ENCODE data around the gene ACER3.

The ACER3 gene

DNA sequence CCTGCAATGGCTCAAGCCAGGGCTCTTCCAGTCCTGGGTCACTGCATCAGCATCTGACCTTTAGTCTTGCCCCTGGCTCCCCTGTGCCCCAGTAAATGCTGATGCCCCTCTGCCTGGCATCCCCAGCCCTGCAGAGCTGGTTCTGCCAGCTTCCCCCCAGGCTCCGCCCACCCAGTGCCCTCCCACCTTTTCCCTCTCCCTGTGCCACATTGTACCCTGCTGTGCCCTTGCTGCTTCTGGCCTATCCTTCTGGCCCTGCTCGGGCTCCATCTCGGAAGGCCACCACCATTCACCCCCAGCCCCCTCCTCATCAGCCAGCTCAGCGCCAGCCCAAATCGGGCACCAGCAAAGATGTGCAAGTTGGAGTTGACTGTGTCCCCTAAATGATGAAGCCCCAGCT lies 213.5 kb downstream of the ACER3 start:
- no peak for DNase-seq (ENCODE audit: low read depth in 2 of 2)

DNA sequence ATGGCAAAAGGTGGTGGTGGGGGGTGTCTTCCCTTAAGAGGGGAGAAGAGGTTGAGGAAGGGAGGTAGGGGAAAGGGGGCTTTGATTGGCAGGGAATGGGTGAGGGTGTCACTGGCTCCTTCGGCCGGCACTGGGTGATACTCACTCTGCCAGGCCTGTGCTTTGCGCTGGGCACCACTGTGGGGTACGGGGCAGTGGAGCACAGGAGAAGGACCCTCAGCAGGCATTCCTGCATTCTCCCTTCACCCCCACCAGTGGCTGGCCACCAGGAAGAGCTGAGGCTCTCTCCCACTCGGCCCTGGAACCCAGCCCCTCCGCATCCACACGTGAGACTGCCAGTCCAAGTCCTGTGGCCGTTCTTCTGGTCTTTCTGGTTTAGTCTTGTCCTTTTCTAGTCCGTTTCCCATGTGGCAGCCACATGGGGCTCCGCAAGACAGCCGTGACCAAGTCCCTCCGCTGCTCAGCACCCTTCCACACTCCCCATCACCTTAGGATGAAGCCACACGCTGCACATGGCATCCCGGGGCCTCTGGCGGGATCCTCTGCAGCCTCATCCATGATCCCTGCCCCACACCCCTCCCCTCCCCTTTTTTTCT lies 214.0 kb downstream of the ACER3 start:
- DNase-seq (ENCODE audit: low read depth in 2 of 2), result no peak

DNA sequence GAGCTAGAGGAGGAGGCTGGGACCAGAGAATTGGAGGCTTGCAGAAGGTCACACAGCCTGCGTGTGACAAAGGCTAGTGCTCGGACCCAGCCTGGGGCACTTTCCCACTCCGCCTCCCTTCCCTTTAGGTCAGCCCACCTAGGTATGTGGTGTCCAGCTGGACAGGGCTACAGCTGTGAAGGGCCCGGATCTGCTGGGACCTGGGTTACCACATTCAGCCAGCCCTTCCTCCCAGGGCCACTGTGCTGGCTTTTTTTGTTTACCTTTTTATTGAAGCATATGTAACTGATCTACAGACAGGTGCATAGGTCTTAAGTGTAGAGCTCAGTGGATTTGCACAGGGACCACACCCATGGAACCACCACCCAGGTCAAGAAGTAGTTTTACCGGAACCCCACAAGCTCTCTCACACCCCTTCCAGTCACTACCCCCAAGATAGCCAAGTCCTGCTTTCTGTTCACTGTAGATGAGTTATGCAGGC lies 214.7 kb downstream of the ACER3 start:
- no peak for DNase-seq (ENCODE audit: low read depth in 2 of 2)

Measured in stimulated activated CD4-positive, alpha-beta T cell treated with anti-CD3 and anti-CD28 coated beads, Interleukin-15, amount 100 ng/mL, for 48 hours (primary cell).